GM12891 (cell line): ENCODE data around the gene DNAJC11.

ENCODE experiments used
- DNase-seq: peaks from one replicate; pipeline ENCODE4 v3.0.0; 2011; ENCODE audit warnings: low spot score; ENCODE audit not compliant: insufficient read length
- FAIRE-seq: peaks from 2 replicates; lab custom pipeline; 2011; peaks lifted over from hg19 to GRCh38; lab: Jason Lieb, UNC
- PAX5 ChIP-seq: IDR thresholded peaks from 2 replicates; pipeline ENCODE4 v1.6.1; 2011; ENCODE audit warnings: low read length, moderate library complexity, mild to moderate bottlenecking; ENCODE audit not compliant: insufficient read depth, severe bottlenecking
- POLR2A ChIP-seq: IDR thresholded peaks from 2 replicates; pipeline ENCODE4 v1.6.1; 2011; ENCODE audit warnings: low read depth, low read length, control low read depth
- POLR2AphosphoS5 ChIP-seq: IDR thresholded peaks from 2 replicates; pipeline ENCODE4 v1.6.1; 2011; ENCODE audit warnings: low read depth, low read length, control low read depth
- POU2F2 ChIP-seq: IDR thresholded peaks from 2 replicates; pipeline ENCODE4 v1.6.1; 2011; ENCODE audit warnings: low read depth, mild to moderate bottlenecking, control low read depth, low read length, moderate library complexity
- SPI1 ChIP-seq: IDR thresholded peaks from 2 replicates; pipeline ENCODE4 v1.6.1; 2011; ENCODE audit warnings: low read depth, low read length, control low read depth
- TAF1 ChIP-seq: IDR thresholded peaks from 2 replicates; pipeline ENCODE4 v1.6.1; 2011; ENCODE audit warnings: low read depth, low read length, control low read depth

DNAJC11 gene

GRCh38 chr1:6590046-6590445 is 111.6 kb downstream of the DNAJC11 start:
- DNase-seq (no peak), FAIRE-seq (no peak)
- TF ChIP-seq POU2F2 (no peak), POLR2AphosphoS5 (no peak), SPI1 (no peak), PAX5 (no peak), TAF1 (no peak), POLR2A (no peak)

DNA sequence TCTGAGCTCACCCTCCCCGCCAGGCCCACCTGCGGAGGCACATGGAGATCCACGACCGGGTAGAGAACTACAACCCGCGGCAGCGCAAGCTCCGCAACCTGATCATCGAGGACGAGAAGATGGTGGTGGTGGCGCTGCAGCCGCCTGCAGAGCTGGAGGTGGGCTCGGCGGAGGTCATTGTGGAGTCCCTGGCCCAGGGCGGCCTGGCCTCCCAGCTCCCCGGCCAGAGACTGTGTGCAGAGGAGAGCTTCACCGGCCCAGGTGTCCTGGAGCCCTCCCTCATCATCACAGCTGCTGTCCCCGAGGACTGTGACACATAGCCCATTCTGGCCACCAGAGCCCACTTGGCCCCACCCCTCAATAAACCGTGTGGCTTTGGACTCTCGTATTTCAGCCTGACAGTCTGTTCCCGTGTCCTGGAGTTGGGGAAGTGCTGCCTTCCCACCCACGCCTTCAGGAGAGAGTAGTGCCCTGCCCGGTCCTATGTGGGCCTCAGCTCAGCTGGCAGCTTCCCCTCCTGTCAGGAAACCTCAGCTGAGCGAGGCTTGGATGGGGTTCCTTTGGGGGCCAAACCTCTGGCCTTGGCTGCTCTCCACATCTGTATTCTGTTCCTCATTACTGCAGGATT is 112.6 kb downstream of the DNAJC11 start:
- FAIRE-seq (no peak), DNase-seq (no peak)
- TF ChIP-seq POU2F2: no peak
- TF ChIP-seq PAX5: no peak
- TF ChIP-seq SPI1: no peak
- no peak for TF ChIP-seq POLR2A
- no peak for TF ChIP-seq TAF1
- TF ChIP-seq POLR2AphosphoS5: no peak

DNA sequence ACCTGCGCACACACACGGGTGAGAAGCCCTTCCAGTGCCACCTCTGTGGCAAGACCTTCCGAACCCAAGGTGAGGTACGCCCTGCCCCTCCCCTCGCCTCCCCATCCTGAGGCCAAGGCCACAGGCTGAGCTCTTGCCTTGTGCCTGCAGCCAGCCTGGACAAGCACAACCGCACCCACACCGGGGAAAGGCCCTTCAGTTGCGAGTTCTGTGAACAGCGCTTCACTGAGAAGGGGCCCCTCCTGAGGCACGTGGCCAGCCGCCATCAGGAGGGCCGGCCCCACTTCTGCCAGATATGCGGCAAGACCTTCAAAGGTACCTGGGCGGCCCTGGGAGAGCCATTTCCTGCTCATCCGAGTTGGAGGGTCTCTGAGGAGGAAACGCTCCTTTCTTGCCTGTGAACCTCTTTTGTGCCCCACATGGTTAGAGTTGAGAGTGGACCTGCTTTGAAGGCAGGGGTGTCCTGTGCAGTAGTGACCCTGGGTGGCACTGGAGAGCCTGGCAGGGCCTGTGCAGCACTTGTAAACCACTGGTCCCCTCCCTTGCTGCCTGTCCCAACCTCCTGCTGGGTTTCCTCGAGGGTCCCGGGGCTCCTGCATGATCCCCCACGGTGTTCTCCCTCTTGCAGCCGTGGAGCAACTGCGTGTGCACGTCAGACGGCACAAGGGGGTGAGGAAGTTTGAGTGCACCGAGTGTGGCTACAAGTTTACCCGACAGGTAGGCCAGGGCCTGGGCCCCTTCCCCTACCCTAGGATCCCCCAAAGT is 113.3 kb downstream of the DNAJC11 start:
- no peak for FAIRE-seq
- TF ChIP-seq POLR2A (no peak), SPI1 (no peak), PAX5 (no peak), POU2F2 (no peak), POLR2AphosphoS5 (no peak), TAF1 (no peak)
- DNase-seq: no peak

- DNase-seq: no peak
- TF ChIP-seq SPI1 (no peak), POLR2A (no peak), TAF1 (no peak), POU2F2 (no peak), POLR2AphosphoS5 (no peak), PAX5 (no peak)
Observed at GRCh38 chr1:6587261-6588005, 114.2 kb downstream of the DNAJC11 start.

DNA sequence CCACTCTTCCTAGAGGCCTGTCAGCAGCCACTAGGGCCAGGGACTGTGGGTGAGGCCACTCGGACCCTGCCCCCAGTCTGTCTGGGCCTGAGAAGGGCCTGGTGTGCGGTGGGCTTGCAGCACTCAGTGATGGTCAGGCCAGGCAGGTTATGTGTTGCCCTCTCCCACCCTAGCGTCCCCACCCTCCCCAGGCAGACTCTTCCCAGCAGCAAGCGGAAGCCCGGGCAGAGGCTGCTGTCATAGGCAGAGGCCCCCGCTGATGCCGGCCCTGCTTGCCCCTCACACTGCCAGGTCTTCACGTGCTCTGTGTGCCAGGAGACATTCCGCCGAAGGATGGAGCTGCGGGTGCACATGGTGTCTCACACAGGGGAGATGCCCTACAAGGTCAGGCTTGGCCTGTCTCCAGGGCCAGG is 115.2 kb downstream of the DNAJC11 start:
- DNase-seq (no peak), FAIRE-seq (no peak)
- TF ChIP-seq POLR2A (no peak), PAX5 (no peak), POLR2AphosphoS5 (no peak), POU2F2 (no peak), SPI1 (no peak), TAF1 (no peak)

More at GRCh38 chr1:6587261-6588005, 114.2 kb downstream of the DNAJC11 start:
- no peak for FAIRE-seq

DNA sequence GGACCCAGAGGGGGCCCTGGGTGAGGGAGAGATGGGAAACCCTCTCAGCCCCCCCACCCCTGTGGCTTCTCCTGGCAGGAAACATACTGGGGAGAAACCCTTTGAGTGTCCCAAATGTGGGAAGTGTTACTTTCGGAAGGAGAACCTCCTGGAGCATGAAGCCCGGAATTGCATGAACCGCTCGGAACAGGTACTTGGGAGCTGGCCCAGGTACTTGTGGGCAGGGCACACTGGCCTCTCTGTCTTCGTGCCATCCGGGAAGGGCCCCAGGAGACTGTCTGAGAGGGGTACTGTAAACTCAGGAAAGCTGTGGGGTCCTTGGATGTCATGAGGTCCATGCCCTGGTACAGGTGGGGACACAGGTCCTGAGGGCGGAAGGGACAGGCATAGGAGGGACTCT is 115.8 kb downstream of the DNAJC11 start:
- no peak for DNase-seq
- TF ChIP-seq TAF1 (no peak), PAX5 (no peak), POLR2A (no peak), SPI1 (no peak), POU2F2 (no peak), POLR2AphosphoS5 (no peak)
- no peak for FAIRE-seq

- TF ChIP-seq SPI1: no peak
- no peak for TF ChIP-seq POLR2A
- no peak for TF ChIP-seq PAX5
- TF ChIP-seq POU2F2: no peak
- no peak for TF ChIP-seq POLR2AphosphoS5
- no peak for TF ChIP-seq TAF1
- DNase-seq: no peak
- FAIRE-seq: no peak
Observed at GRCh38 chr1:6585081-6585722, 116.4 kb downstream of the DNAJC11 start.
